ENCODE data around the gene BMP6.

BMP6 gene

GRCh38 chr6:7721649-7722048 is 4.2 kb upstream of the BMP6 start:
- no peak for DNase-seq

GRCh38 chr6:7723041-7723447 is 2.9 kb upstream of the BMP6 start:
- DNase-seq = peak; percentile 45

- DNase-seq = no peak
Observed at GRCh38 chr6:7723554-7723953, 2.3 kb upstream of the BMP6 start.

- no peak for DNase-seq
Observed at GRCh38 chr6:7725412-7725811, 487 bp upstream of the BMP6 start.

- DNase-seq = no peak
Observed at GRCh38 chr6:7726416-7727085, 652 bp downstream of the BMP6 start.

- DNase-seq = no peak
Observed at GRCh38 chr6:7727086-7727945, 1.4 kb downstream of the BMP6 start.

GRCh38 chr6:7727946-7728854 is 2.3 kb downstream of the BMP6 start:
- no peak for DNase-seq

GRCh38 chr6:7728855-7729590 is 3.1 kb downstream of the BMP6 start:
- no peak for DNase-seq

GRCh38 chr6:7730001-7730783 is 4.3 kb downstream of the BMP6 start:
- DNase-seq = no peak

GRCh38 chr6:7730784-7731227 is 4.9 kb downstream of the BMP6 start:
- no peak for DNase-seq

- DNase-seq = no peak
Observed at GRCh38 chr6:7731294-7731693, 5.4 kb downstream of the BMP6 start.

- DNase-seq = no peak
Observed at GRCh38 chr6:7732228-7732627, 6.3 kb downstream of the BMP6 start.

GRCh38 chr6:7734707-7735383 is 8.9 kb downstream of the BMP6 start:
- no peak for DNase-seq

- DNase-seq = no peak
Observed at GRCh38 chr6:7737106-7737505, 11.2 kb downstream of the BMP6 start.

- DNase-seq = no peak
Observed at GRCh38 chr6:7737867-7738266, 12.0 kb downstream of the BMP6 start.

GRCh38 chr6:7742223-7742785 is 16.4 kb downstream of the BMP6 start:
- DNase-seq = no peak

GRCh38 chr6:7745942-7746341 is 20.0 kb downstream of the BMP6 start:
- DNase-seq = no peak

GRCh38 chr6:7747016-7747415 is 21.1 kb downstream of the BMP6 start:
- DNase-seq = no peak

- DNase-seq = no peak
Observed at GRCh38 chr6:7747433-7747832, 21.5 kb downstream of the BMP6 start.

GRCh38 chr6:7747901-7748504 is 22.1 kb downstream of the BMP6 start:
- DNase-seq = no peak
